NCI-H1436 treated with DMSO at 0.1 percent for 48 hours (cell line): Measurements from ENCODE around the gene EPB41L2.
"Not testable (repeated sequence)": the region's sequence is repeated elsewhere in the genome, so short reads cannot be mapped to it uniquely, and the experiment has no call there.

ENCODE experiments used
- DNase-seq: peaks from one replicate; lab custom pipeline; 2025; lab: John Stamatoyannopoulos, UW

Gene EPB41L2

GRCh38 chr6:131003488-131004386 lies 59.3 kb downstream of the EPB41L2 start:
- no peak for DNase-seq

- no peak for DNase-seq
Measured at GRCh38 chr6:131002661-131002980, 60.4 kb downstream of the EPB41L2 start.

GRCh38 chr6:131001945-131002660 lies 60.9 kb downstream of the EPB41L2 start:
- no peak for DNase-seq

GRCh38 chr6:131001111-131001736 lies 61.8 kb downstream of the EPB41L2 start:
- DNase-seq, result no peak

GRCh38 chr6:131000544-131000943 lies 62.5 kb downstream of the EPB41L2 start:
- no peak for DNase-seq

- no peak for DNase-seq
Measured at GRCh38 chr6:130997061-130997753, 65.8 kb downstream of the EPB41L2 start.

GRCh38 chr6:130996635-130997034 lies 66.4 kb downstream of the EPB41L2 start:
- no peak for DNase-seq

GRCh38 chr6:130995783-130996447 lies 67.1 kb downstream of the EPB41L2 start:
- no peak for DNase-seq

- no peak for DNase-seq
Measured at GRCh38 chr6:130994319-130995097, 68.5 kb downstream of the EPB41L2 start.

- DNase-seq, result no peak
Measured at GRCh38 chr6:130993292-130993765, 69.7 kb downstream of the EPB41L2 start.

GRCh38 chr6:130991422-130992137 lies 71.5 kb downstream of the EPB41L2 start:
- no peak for DNase-seq

- DNase-seq, result not testable (repeated sequence)
Measured at GRCh38 chr6:130987539-130987938, 75.5 kb downstream of the EPB41L2 start.

- DNase-seq, result no peak
Measured at GRCh38 chr6:130985115-130985514, 77.9 kb downstream of the EPB41L2 start.

- DNase-seq, result no peak
Measured at GRCh38 chr6:130982941-130983456, 80.0 kb downstream of the EPB41L2 start.

- no peak for DNase-seq
Measured at GRCh38 chr6:130982135-130982534, 80.9 kb downstream of the EPB41L2 start.

GRCh38 chr6:130981409-130981808 lies 81.6 kb downstream of the EPB41L2 start:
- DNase-seq, result no peak

- no peak for DNase-seq
Measured at GRCh38 chr6:130980310-130981032, 82.6 kb downstream of the EPB41L2 start.

- no peak for DNase-seq
Measured at GRCh38 chr6:130978660-130979396, 84.2 kb downstream of the EPB41L2 start.
